ENCODE data around the gene NDST3.
"Not testable (repeated sequence)": the region's sequence is repeated elsewhere in the genome, so short reads cannot be mapped to it uniquely, and the experiment has no call there.

Gene NDST3

GRCh38 chr4:118278473-118279274 lies 244.4 kb downstream of the NDST3 start:
- DNase-seq, result peak; percentile 96

GRCh38 chr4:118279328-118279727 lies 245.0 kb downstream of the NDST3 start:
- DNase-seq, result no peak

GRCh38 chr4:118279920-118280432 lies 245.7 kb downstream of the NDST3 start:
- no peak for DNase-seq

- no peak for DNase-seq
Observed at GRCh38 chr4:118280501-118281218, 246.4 kb downstream of the NDST3 start.

- DNase-seq, result no peak
Observed at GRCh38 chr4:118281611-118282442, 247.5 kb downstream of the NDST3 start.

GRCh38 chr4:118282692-118283091 lies 248.4 kb downstream of the NDST3 start:
- DNase-seq, result no peak

GRCh38 chr4:118284169-118284568 lies 249.9 kb downstream of the NDST3 start:
- DNase-seq, result no peak

- DNase-seq, result no peak
Observed at GRCh38 chr4:118285931-118286330, 251.6 kb downstream of the NDST3 start.

GRCh38 chr4:118286685-118287084 lies 252.4 kb downstream of the NDST3 start:
- DNase-seq, result no peak

GRCh38 chr4:118287711-118288451 lies 253.6 kb downstream of the NDST3 start:
- no peak for DNase-seq

- no peak for DNase-seq
Observed at GRCh38 chr4:118289794-118290193, 255.5 kb downstream of the NDST3 start.

GRCh38 chr4:118290951-118291350 lies 256.7 kb downstream of the NDST3 start:
- no peak for DNase-seq

GRCh38 chr4:118296729-118297128 lies 262.4 kb downstream of the NDST3 start:
- DNase-seq, result no peak

GRCh38 chr4:118299619-118300018 lies 265.3 kb downstream of the NDST3 start:
- DNase-seq, result not testable (repeated sequence)

- DNase-seq, result no peak
Observed at GRCh38 chr4:118307643-118308042, 273.4 kb downstream of the NDST3 start.
